ENCODE data around the gene KANK4.

GRCh38 chr1:62250126-62250726 lies 69.0 kb downstream of the KANK4 start:
- TF ChIP-seq CTCF (optimal IDR thresholded peaks at IDR 0.05 in 1 of 3, IDR thresholded peaks at IDR 0.05 in 1 of 3, conservative IDR thresholded peaks at IDR 0.05 in 1 of 3; ENCODE audit: extremely low read depth in 1 of 3, insufficient read depth in 2 of 3, low read length in 3 of 3) (no peak), EZH2 (IDR thresholded peaks at IDR 0.05; ENCODE audit: low read length) (no peak)

Data from keratinocyte (primary cell).